ENCODE measurements around the gene SPI1. TPM values are rescaled to one million over a fixed set of nuclear protein-coding genes. Genes with fewer than 3 reads are reported as not detected.
A peak's percentile ranks its signal among the peaks of the same experiment; 100 is the strongest.

The SPI1 gene
- total RNA-seq, 3 donors from 2014 or later, result 4.9 to 21.0 (median 20.6) TPM

DNA sequence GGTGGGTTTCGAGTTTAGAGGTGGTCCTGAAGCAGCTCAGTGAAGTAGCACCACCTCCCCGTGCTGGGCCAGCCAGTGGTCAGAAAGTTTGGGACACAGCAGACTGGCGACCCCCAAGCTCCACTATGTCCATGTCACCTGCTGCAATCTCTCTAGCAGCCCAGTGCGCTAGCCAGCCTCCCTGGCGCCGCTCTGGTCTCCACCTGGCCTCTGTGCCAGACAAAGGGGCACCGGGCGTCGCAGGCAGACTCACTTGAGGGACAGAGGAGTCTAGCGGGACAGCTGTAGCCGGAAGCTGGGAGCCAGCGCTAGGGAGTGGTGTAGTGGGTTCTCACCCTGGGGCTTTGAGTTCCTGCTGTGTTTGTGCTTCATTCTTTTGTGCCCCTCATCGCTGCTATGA lies 51.3 kb downstream of the SPI1 start:
- intact Hi-C loops (cut with DNase I, micrococcal nuclease), result no loop called here
- no peak overlapping the region for H3K4me3 ChIP-seq
- peaks cover 8% of the 10 kb centered on the region for H3K4me1 ChIP-seq (ENCODE audit: low read depth)
- H3K9me3 ChIP-seq, result no peaks in the 10 kb centered on the region
- ATAC-seq, result no peak
- TF ChIP-seq, protein P1, sequence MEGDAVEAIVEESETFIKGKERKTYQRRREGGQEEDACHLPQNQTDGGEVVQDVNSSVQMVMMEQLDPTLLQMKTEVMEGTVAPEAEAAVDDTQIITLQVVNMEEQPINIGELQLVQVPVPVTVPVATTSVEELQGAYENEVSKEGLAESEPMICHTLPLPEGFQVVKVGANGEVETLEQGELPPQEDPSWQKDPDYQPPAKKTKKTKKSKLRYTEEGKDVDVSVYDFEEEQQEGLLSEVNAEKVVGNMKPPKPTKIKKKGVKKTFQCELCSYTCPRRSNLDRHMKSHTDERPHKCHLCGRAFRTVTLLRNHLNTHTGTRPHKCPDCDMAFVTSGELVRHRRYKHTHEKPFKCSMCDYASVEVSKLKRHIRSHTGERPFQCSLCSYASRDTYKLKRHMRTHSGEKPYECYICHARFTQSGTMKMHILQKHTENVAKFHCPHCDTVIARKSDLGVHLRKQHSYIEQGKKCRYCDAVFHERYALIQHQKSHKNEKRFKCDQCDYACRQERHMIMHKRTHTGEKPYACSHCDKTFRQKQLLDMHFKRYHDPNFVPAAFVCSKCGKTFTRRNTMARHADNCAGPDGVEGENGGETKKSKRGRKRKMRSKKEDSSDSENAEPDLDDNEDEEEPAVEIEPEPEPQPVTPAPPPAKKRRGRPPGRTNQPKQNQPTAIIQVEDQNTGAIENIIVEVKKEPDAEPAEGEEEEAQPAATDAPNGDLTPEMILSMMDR (IDR thresholded peaks at IDR 0.05), result no peak
- DNase-seq, result no peak
- H3K36me3 ChIP-seq (ENCODE audit: low read depth), result peaks cover 4% of the 10 kb centered on the region

DNA sequence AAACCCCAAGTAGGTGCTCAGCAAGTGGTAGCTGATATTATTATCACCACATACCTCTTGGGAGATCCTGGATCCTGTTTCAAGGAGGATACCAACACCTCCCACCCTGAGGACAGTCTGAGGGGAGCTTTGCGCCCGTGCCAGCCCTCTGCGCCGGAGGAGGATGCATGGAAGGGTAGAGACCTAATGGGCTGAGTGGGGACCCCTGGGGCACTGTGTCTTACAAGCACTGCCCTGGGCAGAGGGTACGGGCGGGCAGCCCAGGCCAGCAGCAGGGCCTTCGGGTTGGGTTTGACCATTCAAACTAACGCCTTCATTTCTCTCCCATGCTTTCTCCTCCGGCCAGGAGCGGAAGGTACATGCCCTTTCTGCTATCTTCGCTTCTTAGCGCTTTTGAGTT lies 52.1 kb downstream of the SPI1 start:
- no peak overlapping the region for H3K4me3 ChIP-seq
- ATAC-seq, result no peak
- intact Hi-C loops (cut with DNase I, micrococcal nuclease), result no loop called here
- peaks cover 4% of the 10 kb centered on the region for H3K36me3 ChIP-seq (ENCODE audit: low read depth)
- DNase-seq, result no peak
- TF ChIP-seq, protein P1 (IDR thresholded peaks at IDR 0.05), result no peak
- H3K9me3 ChIP-seq, result no peaks in the 10 kb centered on the region
- peaks cover 3% of the 10 kb centered on the region for H3K4me1 ChIP-seq (ENCODE audit: low read depth)

DNA sequence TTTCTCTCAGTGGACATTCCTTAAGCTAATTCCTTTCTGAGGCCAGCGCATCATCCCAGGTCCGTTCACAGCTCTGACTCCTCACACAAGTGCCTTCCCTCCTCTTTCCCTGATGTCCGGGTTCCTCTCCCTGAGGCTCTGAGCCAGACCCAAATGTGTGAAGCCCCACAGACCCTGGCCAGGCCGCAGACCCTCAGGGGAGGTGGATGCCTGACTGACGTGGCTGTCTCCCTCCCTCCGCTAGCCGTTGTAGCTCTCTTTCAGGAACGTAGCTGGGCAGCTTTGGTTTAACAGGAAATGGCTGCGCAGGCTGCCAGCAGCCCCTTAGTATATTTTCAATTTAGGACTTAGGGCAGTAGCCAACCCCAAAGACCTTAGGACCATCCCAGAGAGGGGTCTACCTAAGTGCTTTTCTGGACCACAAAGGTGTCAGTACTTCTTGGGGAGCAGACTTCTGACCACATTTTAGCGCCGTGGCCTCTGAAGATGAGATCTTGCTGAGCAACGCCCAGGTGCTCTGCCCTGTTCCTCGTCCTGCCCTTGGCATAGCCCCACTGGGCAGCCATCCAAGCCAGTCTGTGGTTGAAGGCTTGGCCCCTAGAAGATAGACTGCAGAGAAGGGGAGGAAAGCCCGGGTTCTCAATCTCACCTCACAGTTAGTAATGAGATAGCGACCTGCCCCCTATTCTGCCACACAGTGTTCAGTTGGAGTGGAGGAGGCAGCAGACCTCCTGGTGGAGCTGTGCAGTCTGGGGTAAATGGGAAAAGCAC lies 52.9 kb downstream of the SPI1 start:
- peak in 2 of 3 donors; percentile 36 to 48 for DNase-seq
- TF ChIP-seq, protein P1 (IDR thresholded peaks at IDR 0.05), result no peak
- ATAC-seq, result no peak

DNA sequence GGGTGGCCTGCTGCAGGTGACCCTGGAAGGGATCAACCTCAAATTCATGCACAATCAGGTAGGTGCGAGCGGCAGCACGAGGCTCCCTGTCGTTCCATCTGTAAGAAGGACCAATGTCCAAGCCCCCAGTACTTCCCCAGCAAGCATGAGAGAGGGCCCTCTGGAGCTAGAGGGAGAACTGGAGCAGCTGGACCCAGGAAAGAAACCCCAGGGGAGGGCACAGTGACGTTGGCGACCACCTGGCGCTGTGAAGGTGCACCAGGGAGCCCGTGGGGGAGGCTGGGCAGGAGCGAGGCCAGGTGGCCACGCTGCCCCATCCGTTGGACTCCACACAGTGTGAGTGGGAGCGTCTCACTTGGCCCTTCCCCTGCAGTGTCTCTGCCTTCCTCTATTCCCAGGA lies 53.8 kb downstream of the SPI1 start:
- ATAC-seq (no peak), DNase-seq (no peak)
- Histone ChIP-seq H3K9me3 (no peaks in the 10 kb centered on the region), H3K4me3 (no peak overlapping the region), H3K4me1 (ENCODE audit: low read depth) (no peaks in the 10 kb centered on the region), H3K36me3 (ENCODE audit: low read depth) (peaks cover 4% of the 10 kb centered on the region)
- TF ChIP-seq, protein P1 (IDR thresholded peaks at IDR 0.05), result no peak
- intact Hi-C loops (cut with DNase I, micrococcal nuclease), result no loop called here

More for the DNA sequence above, 52.9 kb downstream of the SPI1 start:
- Histone ChIP-seq H3K4me1 (ENCODE audit: low read depth) (no peaks in the 10 kb centered on the region), H3K36me3 (ENCODE audit: low read depth) (peaks cover 4% of the 10 kb centered on the region), H3K4me3 (no peak overlapping the region), H3K9me3 (no peaks in the 10 kb centered on the region)
- intact Hi-C loops (cut with DNase I, micrococcal nuclease), result no loop called here

- no peak for DNase-seq
- Histone ChIP-seq H3K9me3 (no peaks in the 10 kb centered on the region), H3K4me3 (no peak overlapping the region), H3K4me1 (ENCODE audit: low read depth) (no peaks in the 10 kb centered on the region), H3K36me3 (ENCODE audit: low read depth) (no peaks in the 10 kb centered on the region)
- TF ChIP-seq, protein P1 (IDR thresholded peaks at IDR 0.05), result no peak
- ATAC-seq, result no peak
- intact Hi-C loops (cut with DNase I, micrococcal nuclease), result no loop called here
Measured at GRCh38 chr11:47318166-47318565, 60.2 kb downstream of the SPI1 start.
